Neuronal stem cell (in vitro differentiated cells): ENCODE results near the gene CCDC60.

ENCODE experiments used
- DNase-seq: peaks from one replicate; pipeline ENCODE4 v3.0.0-alpha.2; 2013; ENCODE audit warnings: low spot score
- H2AFZ ChIP-seq: one replicate; pipeline ENCODE4 v1.6.1; 2013; ENCODE audit warnings: mild to moderate bottlenecking, low read length, inconsistent platforms
- H2AK5ac ChIP-seq: 2 replicates; pipeline ENCODE4 v1.6.1; 2013; ENCODE audit warnings: low read depth, mild to moderate bottlenecking, inconsistent platforms, low read length, moderate library complexity, mixed read lengths
- H2BK120ac ChIP-seq: 2 replicates; pipeline ENCODE4 v1.6.1; 2013; ENCODE audit warnings: low read depth, mild to moderate bottlenecking, inconsistent platforms, low read length, moderate library complexity, mixed read lengths
- H2BK12ac ChIP-seq: one replicate; pipeline ENCODE4 v1.6.1; 2013; ENCODE audit warnings: low read length, inconsistent platforms
- H2BK15ac ChIP-seq: 2 replicates; pipeline ENCODE4 v1.6.1; 2013; ENCODE audit warnings: mild to moderate bottlenecking, low read length, inconsistent platforms, mixed read lengths
- H2BK5ac ChIP-seq: one replicate; pipeline ENCODE4 v1.6.1; 2013; ENCODE audit warnings: inconsistent platforms, mild to moderate bottlenecking, low read length, moderate library complexity
- H3K14ac ChIP-seq: one replicate; pipeline ENCODE4 v1.6.1; 2013; ENCODE audit warnings: low read length, inconsistent platforms
- H3K18ac ChIP-seq: 2 replicates; pipeline ENCODE4 v1.6.1; 2013; ENCODE audit warnings: low read length, inconsistent platforms
- H3K23ac ChIP-seq: 2 replicates; pipeline ENCODE4 v1.6.1; 2013; ENCODE audit warnings: low read depth, mild to moderate bottlenecking, mixed read lengths, low read length, inconsistent platforms; ENCODE audit not compliant: poor library complexity
- H3K27ac ChIP-seq: replicated peaks from 3 replicates; pipeline ENCODE4 v1.5.1; 2013; ENCODE audit warnings: low read length, inconsistent platforms
- H3K27me3 ChIP-seq, 3 experiments: 2 replicates each; pipeline ENCODE4 v1.6.1; 2013; ENCODE audit warnings: low read length in 3 of 3, mild to moderate bottlenecking in 2 of 3, inconsistent platforms in 1 of 3, low read depth in 1 of 3, mixed read lengths in 1 of 3, moderate library complexity in 1 of 3; ENCODE audit not compliant: control insufficient read depth in 3 of 3, insufficient read depth in 3 of 3
- H3K36me3 ChIP-seq, 2 donors: replicated peaks in 1 of 2; 2 replicates each; pipeline ENCODE4 v1.6.1; 2013; ENCODE audit warnings: low read length in 2 of 2; ENCODE audit not compliant: control insufficient read depth in 2 of 2, insufficient read depth in 2 of 2
- H3K4ac ChIP-seq: 2 replicates; pipeline ENCODE4 v1.6.1; 2013; ENCODE audit warnings: inconsistent platforms, mild to moderate bottlenecking, low read length, moderate library complexity
- H3K4me1 ChIP-seq, 2 donors: 1 replicate in 1 of 2; 2 replicates in 1 of 2; pipeline ENCODE4 v1.6.1; 2013; ENCODE audit warnings: low read length in 2 of 2, low read depth in 1 of 2; ENCODE audit not compliant: control insufficient read depth in 2 of 2, insufficient read depth in 1 of 2
- H3K4me2 ChIP-seq: one replicate; pipeline ENCODE4 v1.6.1; 2013; ENCODE audit warnings: mild to moderate bottlenecking, low read length, inconsistent platforms; ENCODE audit not compliant: insufficient read depth, poor library complexity, severe bottlenecking
- H3K4me3 ChIP-seq, 2 donors: 2 replicates each; pipeline ENCODE4 v1.5.1; 2013; ENCODE audit warnings: low read length in 2 of 2, mild to moderate bottlenecking in 2 of 2, inconsistent platforms in 1 of 2, moderate library complexity in 1 of 2
- H3K79me1 ChIP-seq: one replicate; pipeline ENCODE4 v1.6.1; 2013; ENCODE audit warnings: low read depth, mild to moderate bottlenecking, inconsistent platforms, low read length, moderate library complexity
- H3K9ac ChIP-seq: one replicate; pipeline ENCODE4 v1.6.1; 2013; ENCODE audit warnings: mild to moderate bottlenecking, low read depth, low read length, inconsistent platforms; ENCODE audit not compliant: poor library complexity
- H3K9me3 ChIP-seq, 2 donors: replicated peaks in 1 of 2; 2 replicates each; pipeline versions ENCODE3 to v1.6.1; 2013; ENCODE audit warnings: low read length in 2 of 2, mild to moderate bottlenecking in 2 of 2, inconsistent platforms in 1 of 2, low read depth in 1 of 2, mixed read lengths in 1 of 2, moderate library complexity in 1 of 2; ENCODE audit not compliant: control insufficient read depth in 2 of 2, insufficient read depth in 1 of 2
- H4K8ac ChIP-seq: one replicate; pipeline ENCODE4 v1.6.1; 2013; ENCODE audit warnings: low read depth, mild to moderate bottlenecking, inconsistent platforms, low read length, moderate library complexity
- H4K91ac ChIP-seq: one replicate; pipeline ENCODE4 v1.6.1; 2013; ENCODE audit warnings: low read length, low read depth, mild to moderate bottlenecking, inconsistent platforms; ENCODE audit not compliant: poor library complexity
- WGBS, 2 donors: extraction: QIAGEN DNeasy Blood & Tissue Kit; methylation state at CpG; one replicate each; pipeline ENCODE4 v1.1.7; 2013; ENCODE audit warnings: missing lambda C conversion rate in 2 of 2, mixed read lengths in 1 of 2; ENCODE audit not compliant: insufficient read length in 2 of 2, insufficient replicate concordance in 1 of 2; ENCODE audit errors: extremely low coverage in 2 of 2; 5-methylcytosine and 5-hydroxymethylcytosine counted together

Gene CCDC60

GRCh38 chr12:119547001-119547400 lies 212.5 kb downstream of the CCDC60 start:
- Histone ChIP-seq H4K91ac (no peak overlapping the region), H2BK12ac (no peak overlapping the region), H3K9me3 (no peaks in the 10 kb centered on the region), H3K9ac (no peak overlapping the region), H3K27me3 (no peaks in the 10 kb centered on the region), H3K36me3 (no peaks in the 10 kb centered on the region), H2BK120ac (no peak overlapping the region), H3K23ac (no peak overlapping the region), H2AK5ac (no peak overlapping the region), H3K4ac (no peak overlapping the region), H2BK5ac (no peak overlapping the region), H3K4me2 (no peak overlapping the region), H2BK15ac (no peak overlapping the region), H3K18ac (no peak overlapping the region), H3K79me1 (no peaks in the 10 kb centered on the region), H2AFZ (no peak overlapping the region), H3K4me1 (no peaks in the 10 kb centered on the region), H3K27ac (no peak overlapping the region), H4K8ac (no peak overlapping the region), H3K4me3 (no peak overlapping the region), H3K14ac (no peak overlapping the region)
- DNase-seq: no peak
- WGBS, 2 donors: no CpG with 5 or more reads among the region's 1 CpG

- Histone ChIP-seq H3K4me3 (no peak overlapping the region), H4K91ac (no peak overlapping the region), H3K79me1 (no peaks in the 10 kb centered on the region), H3K4me1 (no peaks in the 10 kb centered on the region), H3K9ac (no peak overlapping the region), H3K9me3 (no peaks in the 10 kb centered on the region), H2AK5ac (no peak overlapping the region), H2BK12ac (no peak overlapping the region), H3K4me2 (no peak overlapping the region), H3K18ac (no peak overlapping the region), H2BK5ac (no peak overlapping the region), H2AFZ (no peak overlapping the region), H2BK15ac (no peak overlapping the region), H4K8ac (no peak overlapping the region), H3K27ac (no peak overlapping the region), H3K14ac (no peak overlapping the region), H3K4ac (no peak overlapping the region), H3K27me3 (no peaks in the 10 kb centered on the region), H2BK120ac (no peak overlapping the region), H3K36me3 (no peaks in the 10 kb centered on the region), H3K23ac (no peak overlapping the region)
- no peak for DNase-seq
- WGBS, 2 donors: no CpG with 5 or more reads among the region's 1 CpG
These were observed 222.3 kb downstream of the CCDC60 start for GRCh38 chr12:119556854-119557253.

GRCh38 chr12:119565404-119565803 lies 230.9 kb downstream of the CCDC60 start:
- no peaks in the 10 kb centered on the region for H3K79me1 ChIP-seq
- no peak overlapping the region for H3K9ac ChIP-seq
- H3K14ac ChIP-seq: no peak overlapping the region
- no peaks in the 10 kb centered on the region for H3K27me3 ChIP-seq
- no peak overlapping the region for H2AK5ac ChIP-seq
- no peak overlapping the region for H2BK5ac ChIP-seq
- H3K27ac ChIP-seq: no peak overlapping the region
- no peak overlapping the region for H3K4me3 ChIP-seq
- no peaks in the 10 kb centered on the region for H3K36me3 ChIP-seq
- no peaks in the 10 kb centered on the region for H3K9me3 ChIP-seq
- H3K18ac ChIP-seq: no peak overlapping the region
- no peak for DNase-seq
- no peak overlapping the region for H3K23ac ChIP-seq
- no peak overlapping the region for H4K8ac ChIP-seq
- H2BK120ac ChIP-seq: no peak overlapping the region
- H4K91ac ChIP-seq: no peak overlapping the region
- H3K4ac ChIP-seq: no peak overlapping the region
- H2BK15ac ChIP-seq: no peak overlapping the region
- no peak overlapping the region for H2BK12ac ChIP-seq
- H3K4me2 ChIP-seq: no peak overlapping the region
- no peak overlapping the region for H2AFZ ChIP-seq
- H3K4me1 ChIP-seq: no peaks in the 10 kb centered on the region
- WGBS, 2 donors: no CpG with 5 or more reads among the region's 3 CpGs

GRCh38 chr12:119570771-119571170 lies 236.2 kb downstream of the CCDC60 start:
- Histone ChIP-seq H4K91ac (no peak overlapping the region), H2BK15ac (no peak overlapping the region), H3K9me3 (no peaks in the 10 kb centered on the region), H3K9ac (no peak overlapping the region), H2BK120ac (no peak overlapping the region), H3K27me3 (no peaks in the 10 kb centered on the region), H2BK5ac (no peak overlapping the region), H3K4ac (no peak overlapping the region), H3K36me3 (no peaks in the 10 kb centered on the region), H3K23ac (no peak overlapping the region), H3K18ac (no peak overlapping the region), H4K8ac (no peak overlapping the region), H3K4me1 (no peaks in the 10 kb centered on the region), H2AFZ (no peak overlapping the region), H3K14ac (no peak overlapping the region), H3K4me2 (no peak overlapping the region), H2AK5ac (no peak overlapping the region), H2BK12ac (peak overlapping the region; percentile 16), H3K4me3 (no peak overlapping the region), H3K27ac (no peak overlapping the region), H3K79me1 (no peaks in the 10 kb centered on the region)
- no CpG with 5 or more reads among the region's 6 CpGs for WGBS, 2 donors
- no peak for DNase-seq
